IgD-negative memory B cell (primary cell): Measurements from ENCODE around the gene PLEKHA6. TPM values are rescaled to one million over a fixed set of nuclear protein-coding genes. Genes with fewer than 3 reads are reported as not detected.

Experiments
- H3K27ac Mint-ChIP-seq, 3 donors: one replicate each; pipeline ENCODE4 v1.8.0; 2020 to 2022; ENCODE audit warnings: mild to moderate bottlenecking in 3 of 3, mixed read lengths in 3 of 3, moderate library complexity in 1 of 3
- H3K27me3 Mint-ChIP-seq: one replicate; pipeline ENCODE4 v1.8.0; 2021; ENCODE audit warnings: mixed read lengths
- H3K36me3 Mint-ChIP-seq: one replicate; pipeline ENCODE4 v1.8.0; 2020; ENCODE audit warnings: mild to moderate bottlenecking, mixed read lengths
- H3K4me1 Mint-ChIP-seq, 3 donors: one replicate each; pipeline ENCODE4 v1.8.0; 2020 to 2022; ENCODE audit warnings: mixed read lengths in 3 of 3, mild to moderate bottlenecking in 1 of 3
- H3K4me3 Mint-ChIP-seq, 4 donors: one replicate each; pipeline ENCODE4 v1.8.0; 2020 to 2022; ENCODE audit warnings: mild to moderate bottlenecking in 4 of 4, mixed read lengths in 4 of 4, moderate library complexity in 3 of 4
- H3K9me3 Mint-ChIP-seq, 3 donors: one replicate each; pipeline ENCODE4 v1.8.0; 2020 to 2021; ENCODE audit warnings: mixed read lengths in 3 of 3, mild to moderate bottlenecking in 1 of 3
- polyA plus RNA-seq: library from polyadenylated mRNA; unstranded; fragments of 300-500 nt; fragmentation: Illumina TruSeq; gene quantifications from one replicate; pipeline ENCODE4 v1.2.3, GENCODE V29; 2021

The PLEKHA6 gene
- polyA plus RNA-seq, 1 donor from 2014 or later = 0.11 TPM

DNA sequence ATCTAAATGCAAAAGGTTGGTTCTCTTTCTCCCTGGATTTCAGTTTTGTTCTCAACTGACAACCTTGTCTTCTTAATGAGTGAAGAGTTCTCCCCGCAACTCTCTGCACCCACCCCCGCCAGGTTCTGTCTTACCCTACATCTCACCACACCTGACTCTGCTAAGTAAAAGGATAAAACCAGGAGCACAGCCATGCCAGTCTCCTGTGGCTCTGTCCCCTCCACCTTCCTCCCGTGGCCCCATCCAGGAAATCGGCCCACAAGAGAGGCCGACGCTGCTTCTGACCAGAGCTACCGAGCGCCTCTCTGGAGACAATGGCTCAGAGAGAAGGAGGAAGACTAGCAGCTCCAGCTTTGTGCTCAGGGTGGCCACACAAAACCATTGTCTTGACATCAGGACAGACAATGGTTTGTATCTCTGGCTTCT is 72.2 kb downstream of the PLEKHA6 start:
- Mint-ChIP-seq H3K4me1 (peaks cover 11 to 17% (median 14%) of the 10 kb centered on the region in 3 donors), H3K36me3 (peaks cover 3% of the 10 kb centered on the region), H3K9me3 (no peaks in the 10 kb centered on the region), H3K4me3 (peak overlapping the region; percentile 55 to 93 (median 78)), H3K27ac (peak overlapping the region in 2 of 3 donors; percentile 34 to 49), H3K27me3 (peaks cover 19% of the 10 kb centered on the region)

DNA sequence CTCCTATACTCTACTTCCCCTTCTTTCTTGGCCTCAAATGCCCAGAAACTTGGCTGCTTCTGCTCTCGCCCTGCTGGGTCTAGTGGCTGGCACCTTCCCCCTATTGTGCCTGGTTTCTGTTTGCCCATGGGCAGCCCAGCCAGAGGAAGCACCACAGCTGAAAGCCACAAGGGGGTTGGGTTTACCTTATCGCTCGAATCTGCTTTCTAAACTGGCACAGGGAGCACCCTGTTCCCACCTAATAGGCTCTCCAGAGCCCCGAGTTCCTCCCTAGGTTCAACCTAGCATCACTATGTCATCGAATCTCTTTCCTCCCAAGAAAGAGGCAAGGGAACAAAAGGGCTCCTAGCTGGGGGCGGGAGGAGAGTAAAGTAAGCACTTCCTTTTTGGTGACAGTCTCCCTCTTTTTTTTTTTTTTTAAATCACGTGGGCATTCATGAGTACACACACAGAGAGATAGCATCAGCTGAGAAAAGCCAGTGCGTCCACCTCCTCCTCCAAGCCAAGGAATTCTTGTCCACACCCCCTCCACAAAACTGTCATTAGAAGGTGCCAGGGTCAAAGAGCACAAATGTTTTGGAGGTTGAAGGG is 72.8 kb downstream of the PLEKHA6 start:
- Mint-ChIP-seq H3K27me3 (peaks cover 19% of the 10 kb centered on the region), H3K9me3 (no peaks in the 10 kb centered on the region)

DNA sequence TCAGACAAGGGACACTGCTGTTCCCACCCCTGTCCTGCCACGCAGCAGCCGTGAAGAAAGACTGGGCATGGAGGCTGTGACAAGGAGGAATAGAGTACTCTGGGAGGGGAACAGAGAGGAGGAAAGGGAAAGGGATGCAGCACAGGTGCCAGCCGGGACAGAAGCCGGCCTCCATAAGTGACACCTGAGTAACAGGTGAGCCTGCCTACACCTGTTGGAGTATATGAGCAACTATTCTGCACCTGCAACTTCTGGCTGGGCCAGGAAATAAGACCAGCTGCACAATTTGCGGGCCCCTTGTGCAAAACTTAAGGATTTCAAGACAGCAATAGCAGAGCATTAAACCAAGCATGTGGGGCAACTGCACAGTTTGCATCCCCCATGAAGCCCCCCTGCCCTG is 73.4 kb downstream of the PLEKHA6 start:
- Mint-ChIP-seq H3K27ac (peak overlapping the region in 1 of 3 donors; percentile 38), H3K36me3 (peaks cover 3% of the 10 kb centered on the region), H3K27me3 (peaks cover 18% of the 10 kb centered on the region)

More for the DNA sequence above, 72.8 kb downstream of the PLEKHA6 start:
- Mint-ChIP-seq H3K4me3 (peak overlapping the region; percentile 74 to 93 (median 87)), H3K4me1 (peaks cover 11 to 17% (median 14%) of the 10 kb centered on the region in 3 donors), H3K36me3 (peaks cover 3% of the 10 kb centered on the region), H3K27ac (peak overlapping the region in 2 of 3 donors; percentile 34 to 49)

DNA sequence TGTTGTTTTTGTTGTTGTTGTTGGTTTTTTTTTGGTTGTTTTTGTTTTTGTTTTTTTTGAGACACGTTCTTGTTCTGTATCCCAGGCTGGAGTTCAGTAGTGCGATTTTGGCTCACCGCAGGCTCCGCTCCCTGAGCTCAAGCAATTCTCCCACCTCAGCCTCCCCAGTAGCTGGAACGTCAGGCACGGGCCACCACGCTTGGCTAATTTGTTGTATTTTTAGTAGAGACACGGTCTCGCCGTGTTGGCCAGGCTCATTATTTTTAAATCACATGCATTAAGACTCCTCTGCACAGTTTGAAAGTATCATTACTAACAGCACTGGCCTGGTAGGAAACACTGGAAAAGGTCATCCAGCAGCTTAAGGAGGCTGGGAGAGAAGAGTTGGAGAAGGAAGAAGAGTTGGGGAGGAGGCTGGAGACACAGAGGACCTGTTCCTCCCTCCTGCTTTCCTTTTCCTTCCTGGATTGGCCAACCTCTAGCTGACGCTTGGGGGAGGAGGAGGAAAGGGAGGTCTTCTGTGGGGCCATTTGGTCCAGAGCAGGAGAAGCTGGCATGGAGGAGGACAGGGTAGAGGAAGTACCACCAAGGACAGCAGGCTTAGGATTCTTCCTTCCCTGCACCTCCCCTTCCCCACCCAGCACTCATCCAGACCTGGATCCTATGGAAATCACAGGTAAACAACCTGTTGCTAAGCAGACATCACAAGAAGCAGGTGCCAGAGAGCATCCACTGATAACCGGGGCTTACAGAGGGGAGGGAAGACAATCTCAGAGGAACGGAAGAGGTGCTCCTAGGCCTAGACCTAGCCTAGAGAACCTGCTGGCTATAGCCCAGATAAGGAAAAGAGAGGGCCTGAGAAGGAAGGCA is 74.1 kb downstream of the PLEKHA6 start:
- H3K9me3 Mint-ChIP-seq = no peaks in the 10 kb centered on the region
- peak overlapping the region in 1 of 3 donors; percentile 38 for H3K27ac Mint-ChIP-seq
- H3K4me3 Mint-ChIP-seq = peak overlapping the region; percentile 49 to 93 (median 76)

More for the DNA sequence above, 73.4 kb downstream of the PLEKHA6 start:
- Mint-ChIP-seq H3K4me1 (peaks cover 11 to 17% (median 14%) of the 10 kb centered on the region in 3 donors), H3K9me3 (no peaks in the 10 kb centered on the region), H3K4me3 (peak overlapping the region; percentile 49 to 93 (median 83))

DNA sequence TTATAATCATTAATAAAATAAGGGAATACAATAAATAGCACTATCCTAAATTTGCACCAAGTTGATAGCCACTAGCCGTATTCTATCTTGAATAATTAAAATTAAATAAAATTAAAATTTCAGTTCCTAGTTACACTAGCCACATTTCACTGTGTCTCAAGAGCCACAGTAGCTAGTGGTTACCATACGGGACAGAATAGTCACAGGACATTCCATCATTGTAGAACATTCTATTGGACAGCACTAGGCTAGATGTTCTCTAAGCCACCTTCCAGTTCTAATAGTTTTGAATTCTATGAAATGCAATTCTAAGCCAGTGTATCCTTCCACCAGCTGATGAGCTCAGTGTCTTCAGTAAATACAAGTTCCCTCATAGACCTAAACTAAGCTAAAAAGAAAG is 74.8 kb downstream of the PLEKHA6 start:
- Mint-ChIP-seq H3K4me3 (no peak overlapping the region), H3K4me1 (peaks cover 11 to 17% (median 14%) of the 10 kb centered on the region in 3 donors), H3K27ac (no peak overlapping the region), H3K9me3 (no peaks in the 10 kb centered on the region), H3K36me3 (no peaks in the 10 kb centered on the region), H3K27me3 (peaks cover 19% of the 10 kb centered on the region)

More for the DNA sequence above, 74.1 kb downstream of the PLEKHA6 start:
- Mint-ChIP-seq H3K4me1 (peaks cover 11 to 17% (median 14%) of the 10 kb centered on the region in 3 donors), H3K27me3 (peaks cover 20% of the 10 kb centered on the region), H3K36me3 (peaks cover 3% of the 10 kb centered on the region)

DNA sequence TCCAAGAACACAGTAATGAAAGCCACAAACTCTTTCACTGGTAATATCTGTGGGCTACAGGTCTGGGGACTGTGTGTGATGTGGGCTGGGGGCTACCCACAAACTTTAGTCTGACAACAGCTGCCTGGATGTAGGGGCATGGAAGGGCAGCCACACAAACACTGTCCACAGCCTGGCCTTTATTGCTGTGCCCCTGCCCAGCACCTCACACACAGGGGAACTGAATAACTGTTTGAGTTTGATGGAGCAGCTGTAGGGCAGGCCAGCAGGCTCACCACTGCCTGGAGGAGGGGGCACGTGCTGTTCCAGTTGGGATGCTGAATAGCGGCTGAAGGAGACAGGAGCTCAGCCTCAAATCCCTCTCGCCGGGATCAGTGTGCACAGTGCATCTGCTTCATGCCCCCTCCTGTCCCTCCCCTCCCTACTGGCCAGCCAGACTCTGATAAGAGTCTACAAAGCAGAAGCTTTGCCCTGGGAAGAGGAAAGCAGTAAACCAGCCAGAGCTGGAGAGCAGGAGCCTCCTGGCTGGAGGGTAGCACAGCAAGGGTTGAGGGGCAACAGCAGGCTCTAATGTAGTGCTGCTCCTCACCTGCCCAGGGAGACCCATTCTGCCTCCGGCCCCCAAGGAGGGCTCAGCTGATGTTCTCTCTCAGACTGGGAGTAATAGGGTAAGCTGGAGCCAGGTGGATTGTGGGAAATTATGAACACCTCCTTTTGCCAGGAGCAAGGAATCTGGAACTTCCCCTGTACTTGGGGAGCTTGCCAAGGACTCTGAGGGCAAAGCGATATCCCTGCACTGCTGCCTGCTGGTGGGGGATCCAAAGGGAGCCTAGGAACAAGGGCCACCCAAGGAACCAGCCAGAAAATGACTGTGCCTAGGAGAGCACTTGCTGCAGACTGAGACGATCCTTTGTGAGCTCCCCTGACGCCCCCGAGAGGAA is 75.7 kb downstream of the PLEKHA6 start:
- Mint-ChIP-seq H3K27me3 (peaks cover 22% of the 10 kb centered on the region), H3K9me3 (no peaks in the 10 kb centered on the region), H3K4me3 (no peak overlapping the region), H3K36me3 (no peaks in the 10 kb centered on the region), H3K4me1 (peaks cover 14 to 17% (median 14%) of the 10 kb centered on the region in 3 donors), H3K27ac (no peak overlapping the region)

DNA sequence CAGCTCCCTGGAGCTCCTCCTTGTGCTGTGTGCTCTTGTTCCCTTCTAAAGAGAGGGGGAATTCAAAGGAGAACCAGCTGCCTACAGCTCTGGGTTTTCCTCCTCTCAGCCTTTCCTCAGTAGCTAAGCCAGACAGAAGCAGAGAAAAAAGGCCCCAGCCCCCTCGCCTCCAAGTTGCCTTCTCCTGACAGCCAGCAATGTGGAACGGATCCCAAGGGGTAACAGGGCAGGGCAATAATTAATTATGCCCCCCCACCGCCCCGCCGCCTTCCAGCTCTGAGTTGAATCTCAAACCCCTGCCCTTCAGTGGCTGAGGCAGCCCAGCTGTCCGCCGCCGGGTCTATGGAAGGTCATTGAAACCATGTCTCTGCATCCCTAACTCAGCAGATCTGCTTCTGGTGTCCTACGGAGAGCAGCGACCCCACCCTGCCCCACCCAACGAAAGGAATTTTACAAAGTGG is 76.9 kb downstream of the PLEKHA6 start:
- no peaks in the 10 kb centered on the region for H3K9me3 Mint-ChIP-seq

DNA sequence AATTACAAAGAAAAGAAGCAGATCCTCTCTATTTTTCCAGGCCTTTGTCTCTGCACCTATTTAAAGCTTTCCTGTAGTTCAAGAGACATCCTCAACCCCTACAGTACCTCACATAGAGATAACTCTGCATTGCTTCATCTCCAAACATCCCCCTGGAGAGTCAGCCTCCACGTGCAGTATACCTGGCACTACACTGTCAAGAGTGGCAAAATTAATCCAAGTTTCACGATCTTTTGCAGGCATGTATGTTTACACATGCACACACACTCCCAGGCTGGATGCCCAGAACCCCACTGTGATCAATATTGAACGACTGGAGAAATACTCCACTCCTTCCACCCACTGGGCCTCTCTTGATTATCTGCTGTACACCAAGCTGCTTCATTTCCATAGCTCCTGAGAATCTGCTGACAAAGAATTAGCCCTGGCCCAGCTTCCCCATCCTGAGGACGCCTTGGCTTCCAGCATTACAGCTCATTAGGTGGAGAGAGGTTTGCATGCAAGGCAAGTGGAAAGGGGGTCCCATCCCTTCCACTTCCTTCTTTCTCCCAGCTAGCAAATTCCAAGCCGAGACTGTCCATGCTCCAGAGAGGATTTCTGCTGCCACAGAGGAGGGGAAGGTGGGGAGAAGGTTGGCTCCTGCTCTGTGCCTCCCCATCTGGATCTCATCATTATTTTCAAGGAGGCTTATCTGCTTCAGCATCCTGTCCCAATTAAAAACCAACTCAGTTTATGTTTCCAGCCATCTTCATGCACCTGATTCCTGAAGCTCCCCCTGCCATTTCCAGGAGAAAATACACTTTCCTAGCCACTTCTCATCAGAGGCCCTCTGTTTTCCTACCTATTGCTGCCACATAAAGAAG is 79.4 kb downstream of the PLEKHA6 start:
- peaks cover 20% of the 10 kb centered on the region for H3K27me3 Mint-ChIP-seq
- H3K27ac Mint-ChIP-seq = no peak overlapping the region
- H3K36me3 Mint-ChIP-seq = no peaks in the 10 kb centered on the region
- peaks cover 0 to 3% (median 0%) of the 10 kb centered on the region in 3 donors for H3K4me1 Mint-ChIP-seq
- H3K4me3 Mint-ChIP-seq = no peak overlapping the region
- H3K9me3 Mint-ChIP-seq = no peaks in the 10 kb centered on the region

More for the DNA sequence above, 76.9 kb downstream of the PLEKHA6 start:
- H3K36me3 Mint-ChIP-seq = no peaks in the 10 kb centered on the region
- no peak overlapping the region for H3K4me3 Mint-ChIP-seq
- peaks cover 22% of the 10 kb centered on the region for H3K27me3 Mint-ChIP-seq
- no peak overlapping the region for H3K27ac Mint-ChIP-seq
- H3K4me1 Mint-ChIP-seq = peaks cover 14 to 17% (median 14%) of the 10 kb centered on the region in 3 donors

DNA sequence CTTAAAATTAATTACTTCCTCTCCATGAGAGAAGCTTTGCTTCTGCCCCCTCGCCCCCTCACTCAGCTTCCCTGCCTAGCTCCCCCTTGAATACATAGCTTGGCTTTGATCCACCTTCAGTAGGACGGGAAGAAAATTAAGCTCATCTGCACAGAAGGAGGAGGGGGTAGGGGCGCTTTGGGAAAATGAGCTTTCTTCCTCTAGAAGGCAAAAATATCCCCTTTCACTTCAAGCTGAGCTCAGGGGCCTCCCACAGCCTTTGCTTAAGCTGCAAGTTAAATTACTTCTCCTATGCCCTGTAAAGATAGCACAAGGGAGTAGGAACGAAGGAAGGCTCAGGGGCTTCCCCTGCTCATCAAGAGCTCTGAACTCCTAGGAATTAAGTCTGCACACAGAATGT is 80.8 kb downstream of the PLEKHA6 start:
- no peaks in the 10 kb centered on the region for H3K36me3 Mint-ChIP-seq
- H3K4me1 Mint-ChIP-seq = peaks cover 0 to 3% (median 0%) of the 10 kb centered on the region in 3 donors
- no peak overlapping the region for H3K4me3 Mint-ChIP-seq
- H3K9me3 Mint-ChIP-seq = no peaks in the 10 kb centered on the region
- no peak overlapping the region for H3K27ac Mint-ChIP-seq
- peaks cover 28% of the 10 kb centered on the region for H3K27me3 Mint-ChIP-seq

DNA sequence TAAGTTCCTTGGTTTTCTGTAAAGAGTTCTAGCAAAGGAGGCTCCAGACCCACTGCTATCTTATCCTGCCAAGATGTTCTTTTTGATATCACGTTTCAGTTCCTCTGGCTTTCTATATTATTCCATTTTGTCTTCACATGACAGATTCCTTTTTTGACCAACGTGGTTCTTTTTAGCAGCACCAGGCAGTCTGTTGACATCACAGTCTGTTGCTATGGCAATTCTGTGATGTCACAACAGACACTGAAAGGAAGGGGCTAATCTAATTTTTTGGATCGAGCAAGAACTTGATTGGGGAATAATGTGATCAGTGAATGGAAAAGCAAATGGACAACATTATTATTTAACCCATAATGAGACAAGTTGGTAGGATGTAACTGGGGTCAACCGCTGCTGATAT is 81.5 kb downstream of the PLEKHA6 start:
- H3K4me1 Mint-ChIP-seq = peaks cover 0 to 3% (median 2%) of the 10 kb centered on the region in 3 donors
- H3K36me3 Mint-ChIP-seq = no peaks in the 10 kb centered on the region
- H3K27me3 Mint-ChIP-seq = peaks cover 26% of the 10 kb centered on the region
- no peak overlapping the region for H3K27ac Mint-ChIP-seq
- no peaks in the 10 kb centered on the region for H3K9me3 Mint-ChIP-seq
- no peak overlapping the region for H3K4me3 Mint-ChIP-seq

DNA sequence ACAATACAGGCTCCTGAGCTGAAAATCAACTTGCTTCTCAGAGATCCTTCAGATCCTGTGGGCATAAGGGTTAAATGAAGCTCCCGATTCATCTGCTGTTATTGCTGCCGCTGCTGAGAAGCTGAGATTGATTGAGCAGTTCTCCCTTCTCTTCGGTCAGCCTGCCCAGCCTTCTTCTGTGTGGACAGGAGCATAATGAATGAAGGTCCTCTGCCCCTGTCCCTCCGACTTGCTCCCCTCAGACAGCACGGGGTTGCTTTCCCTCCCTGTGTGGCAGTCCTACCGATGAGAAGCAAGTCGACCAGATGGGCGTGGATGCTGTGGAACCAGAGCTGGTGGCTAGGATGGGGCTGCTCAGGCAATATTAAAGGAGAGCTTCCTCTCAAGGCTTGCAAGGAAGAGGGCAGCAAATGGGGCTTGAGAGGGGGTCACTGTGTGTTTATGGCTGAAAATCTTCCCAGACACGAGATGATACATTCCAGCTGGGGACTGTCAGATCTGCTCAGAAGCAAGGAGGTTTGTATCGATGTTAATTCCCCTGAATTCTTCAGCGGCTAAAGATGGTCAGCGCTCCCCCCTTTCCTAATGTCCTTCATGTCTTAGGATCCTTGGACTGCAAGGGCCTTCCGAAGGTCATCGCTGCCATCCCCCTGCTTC is 82.0 kb downstream of the PLEKHA6 start:
- peaks cover 22% of the 10 kb centered on the region for H3K27me3 Mint-ChIP-seq
- no peaks in the 10 kb centered on the region for H3K9me3 Mint-ChIP-seq
- H3K4me1 Mint-ChIP-seq = peaks cover 0 to 3% (median 2%) of the 10 kb centered on the region in 3 donors
- H3K36me3 Mint-ChIP-seq = no peaks in the 10 kb centered on the region
- H3K4me3 Mint-ChIP-seq = no peak overlapping the region
- no peak overlapping the region for H3K27ac Mint-ChIP-seq

DNA sequence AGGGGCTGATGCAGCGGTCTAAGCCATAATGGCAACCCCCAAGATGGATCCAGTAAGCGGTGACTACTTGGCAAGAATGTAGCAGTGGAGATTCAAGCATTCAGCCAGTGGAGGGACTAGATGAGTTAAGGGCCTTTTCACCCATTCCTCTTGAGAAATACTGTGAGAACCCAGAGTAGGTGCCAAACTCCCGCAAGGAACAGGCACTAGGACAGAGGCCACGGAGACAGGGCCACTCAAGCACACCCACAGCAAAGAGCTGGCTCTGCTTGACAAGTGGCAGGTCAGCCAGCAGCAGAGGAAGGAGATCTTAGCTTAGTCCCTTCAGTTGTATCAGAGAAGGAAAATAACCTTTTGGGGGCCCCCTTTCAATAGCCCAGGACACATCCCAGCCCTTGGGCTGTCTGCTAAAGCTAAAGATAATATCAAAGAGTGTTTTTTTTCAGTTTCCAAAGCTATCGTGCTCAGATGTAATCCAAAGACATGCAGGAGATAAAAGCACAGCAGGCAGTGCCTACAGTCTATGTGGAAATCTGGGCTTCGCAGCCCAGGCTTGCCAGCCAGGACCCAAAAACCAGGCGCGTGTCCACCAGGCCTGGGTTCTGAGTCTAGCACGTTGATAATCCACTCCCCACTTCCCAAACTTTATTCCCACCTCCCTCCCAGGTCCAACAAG is 83.9 kb downstream of the PLEKHA6 start:
- Mint-ChIP-seq H3K9me3 (no peaks in the 10 kb centered on the region), H3K27ac (no peak overlapping the region), H3K27me3 (peaks cover 17% of the 10 kb centered on the region), H3K36me3 (no peaks in the 10 kb centered on the region), H3K4me1 (peaks cover 0 to 3% (median 2%) of the 10 kb centered on the region in 3 donors), H3K4me3 (no peak overlapping the region)

DNA sequence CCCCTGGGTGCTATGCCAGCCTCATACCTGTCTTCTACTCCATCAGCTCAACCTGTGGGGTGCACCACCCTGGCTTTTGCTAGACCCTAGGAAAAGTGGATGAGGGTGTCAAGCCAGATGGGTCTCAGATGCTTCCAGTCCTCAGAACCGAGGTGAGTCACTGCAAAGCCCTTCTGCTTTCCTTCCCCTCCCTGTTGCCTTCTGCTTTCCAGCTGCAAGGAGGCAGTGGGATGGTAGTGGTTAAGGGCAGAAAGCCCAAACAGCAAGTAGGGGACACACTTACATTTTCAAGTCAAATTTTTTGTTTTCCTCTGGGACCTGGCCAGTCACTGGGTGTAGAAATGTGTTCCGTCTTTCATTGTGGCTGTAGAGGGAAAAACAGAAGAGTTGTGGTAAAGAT is 85.3 kb downstream of the PLEKHA6 start:
- Mint-ChIP-seq H3K4me1 (peaks cover 0 to 2% (median 0%) of the 10 kb centered on the region in 3 donors), H3K9me3 (no peaks in the 10 kb centered on the region), H3K27ac (peak overlapping the region in 1 of 3 donors; percentile 51), H3K27me3 (peaks cover 12% of the 10 kb centered on the region), H3K4me3 (no peak overlapping the region), H3K36me3 (no peaks in the 10 kb centered on the region)
